Measurements from ENCODE around the gene GZF1.
"Not testable (repeated sequence)": the region's sequence is repeated elsewhere in the genome, so short reads cannot be mapped to it uniquely, and the experiment has no call there.

The GZF1 gene

DNA sequence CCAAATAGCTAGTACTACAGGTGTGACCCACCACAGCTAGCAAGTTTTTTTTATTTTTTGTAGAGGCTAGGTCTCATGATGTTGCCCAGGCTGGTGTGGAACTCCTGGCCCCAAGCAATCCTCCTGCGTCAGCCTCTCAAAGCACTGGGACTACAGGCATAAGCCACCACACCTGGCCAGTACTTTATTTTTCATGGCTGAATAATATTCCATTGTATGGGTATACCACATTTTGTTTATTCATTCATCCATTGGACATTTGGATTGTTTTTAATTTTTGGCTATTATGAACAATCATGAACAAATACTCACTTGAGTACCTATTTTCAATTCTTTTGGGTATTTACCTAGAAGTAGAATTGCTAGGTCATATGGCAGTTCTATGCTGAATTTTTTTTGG is 18.4 kb upstream of the GZF1 start:
- Histone ChIP-seq H3K27ac (ENCODE audit: low read depth, low read length) (no peak overlapping the region), H4K20me1 (ENCODE audit: control insufficient read depth, insufficient read depth, low read depth, low read length) (no peaks in the 10 kb centered on the region), H3K79me2 (ENCODE audit: control insufficient read depth, low read length) (peaks cover 5% of the 10 kb centered on the region), H3K4me1 (ENCODE audit: control insufficient read depth, low read length) (peaks cover 1% of the 10 kb centered on the region), H3K27me3 (ENCODE audit: control insufficient read depth, low read length) (no peaks in the 10 kb centered on the region), H3K4me2 (ENCODE audit: low read length) (no peak overlapping the region), H3K4me3 (ENCODE audit: low read length) (no peak overlapping the region), H3K9me3 (ENCODE audit: control insufficient read depth, insufficient read depth, low read length) (no peaks in the 10 kb centered on the region), H3F3A (ENCODE audit: control insufficient read depth, insufficient read depth) (no peaks in the 10 kb centered on the region), H3K36me3 (ENCODE audit: control insufficient read depth, low read length) (no peaks in the 10 kb centered on the region), H3K9me2 (replicated peaks; ENCODE audit: control insufficient read depth, low read length) (no peaks in the 10 kb centered on the region)
- TF ChIP-seq EZH2phosphoT487 (IDR thresholded peaks at IDR 0.05; ENCODE audit: borderline replicate concordance, low read length), result no peak
- TF ChIP-seq, protein P1, sequence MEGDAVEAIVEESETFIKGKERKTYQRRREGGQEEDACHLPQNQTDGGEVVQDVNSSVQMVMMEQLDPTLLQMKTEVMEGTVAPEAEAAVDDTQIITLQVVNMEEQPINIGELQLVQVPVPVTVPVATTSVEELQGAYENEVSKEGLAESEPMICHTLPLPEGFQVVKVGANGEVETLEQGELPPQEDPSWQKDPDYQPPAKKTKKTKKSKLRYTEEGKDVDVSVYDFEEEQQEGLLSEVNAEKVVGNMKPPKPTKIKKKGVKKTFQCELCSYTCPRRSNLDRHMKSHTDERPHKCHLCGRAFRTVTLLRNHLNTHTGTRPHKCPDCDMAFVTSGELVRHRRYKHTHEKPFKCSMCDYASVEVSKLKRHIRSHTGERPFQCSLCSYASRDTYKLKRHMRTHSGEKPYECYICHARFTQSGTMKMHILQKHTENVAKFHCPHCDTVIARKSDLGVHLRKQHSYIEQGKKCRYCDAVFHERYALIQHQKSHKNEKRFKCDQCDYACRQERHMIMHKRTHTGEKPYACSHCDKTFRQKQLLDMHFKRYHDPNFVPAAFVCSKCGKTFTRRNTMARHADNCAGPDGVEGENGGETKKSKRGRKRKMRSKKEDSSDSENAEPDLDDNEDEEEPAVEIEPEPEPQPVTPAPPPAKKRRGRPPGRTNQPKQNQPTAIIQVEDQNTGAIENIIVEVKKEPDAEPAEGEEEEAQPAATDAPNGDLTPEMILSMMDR (IDR thresholded peaks at IDR 0.05; ENCODE audit: low read depth, low read length, poor library complexity, severe bottlenecking), result no peak

DNA sequence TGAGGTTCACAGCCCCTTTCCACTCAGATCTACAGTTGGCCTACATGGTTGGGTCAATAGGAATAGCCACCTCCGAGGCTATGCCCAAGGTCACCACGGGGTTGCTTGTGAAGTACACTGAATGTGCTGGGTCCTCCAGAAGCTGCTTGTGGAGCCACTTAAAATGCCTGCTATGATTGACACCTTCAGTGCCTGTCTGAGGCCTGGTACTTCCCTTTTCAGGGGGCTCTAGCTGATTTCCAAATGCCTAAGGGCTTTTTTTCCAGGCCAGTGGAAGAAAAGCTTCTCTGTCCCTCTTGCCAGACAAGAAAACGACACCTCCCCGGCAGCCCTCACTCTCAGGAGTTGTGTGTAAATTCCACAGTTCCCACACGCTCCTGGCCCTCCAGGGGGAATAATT is 17.6 kb upstream of the GZF1 start:
- H3F3A ChIP-seq (ENCODE audit: control insufficient read depth, insufficient read depth), result no peaks in the 10 kb centered on the region
- H3K9me3 ChIP-seq (ENCODE audit: control insufficient read depth, insufficient read depth, low read length), result no peaks in the 10 kb centered on the region
- no peaks in the 10 kb centered on the region for H3K36me3 ChIP-seq (ENCODE audit: control insufficient read depth, low read length)
- H3K4me1 ChIP-seq (ENCODE audit: control insufficient read depth, low read length), result peaks cover 9% of the 10 kb centered on the region
- H3K4me3 ChIP-seq (ENCODE audit: low read length), result no peak overlapping the region
- TF ChIP-seq EZH2phosphoT487 (IDR thresholded peaks at IDR 0.05; ENCODE audit: borderline replicate concordance, low read length), result no peak
- TF ChIP-seq, protein P1 (IDR thresholded peaks at IDR 0.05; ENCODE audit: low read depth, low read length, poor library complexity, severe bottlenecking), result no peak
- no peaks in the 10 kb centered on the region for H3K9me2 ChIP-seq (replicated peaks; ENCODE audit: control insufficient read depth, low read length)
- H3K27ac ChIP-seq (ENCODE audit: low read depth, low read length), result no peak overlapping the region
- H3K79me2 ChIP-seq (ENCODE audit: control insufficient read depth, low read length), result peaks cover 13% of the 10 kb centered on the region
- no peaks in the 10 kb centered on the region for H3K27me3 ChIP-seq (ENCODE audit: control insufficient read depth, low read length)
- H3K4me2 ChIP-seq (ENCODE audit: low read length), result no peak overlapping the region
- no peaks in the 10 kb centered on the region for H4K20me1 ChIP-seq (ENCODE audit: control insufficient read depth, insufficient read depth, low read depth, low read length)

DNA sequence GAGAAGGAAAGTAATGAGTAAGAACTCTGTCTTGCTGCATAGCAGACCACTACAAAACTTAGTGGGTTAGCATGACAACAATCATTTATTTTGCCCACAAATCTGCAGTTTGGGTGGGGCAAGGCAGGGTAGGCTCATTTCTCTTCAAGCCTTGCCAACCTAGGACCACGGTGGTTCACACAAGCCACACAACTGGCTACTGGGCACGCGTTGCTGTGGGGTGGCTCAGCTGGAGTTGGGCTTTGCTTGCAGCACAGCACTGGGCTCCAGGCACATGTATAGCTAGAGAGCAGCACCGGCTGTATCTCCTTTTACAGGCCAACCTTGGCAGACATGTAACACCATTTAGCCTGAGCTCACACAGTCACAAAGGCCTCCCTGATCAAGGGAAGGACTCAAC is 16.0 kb upstream of the GZF1 start:
- Histone ChIP-seq H3K79me2 (ENCODE audit: control insufficient read depth, low read length) (peaks cover 20% of the 10 kb centered on the region), H3K4me1 (ENCODE audit: control insufficient read depth, low read length) (peaks cover 11% of the 10 kb centered on the region), H3K4me2 (ENCODE audit: low read length) (no peak overlapping the region), H3K27me3 (ENCODE audit: control insufficient read depth, low read length) (no peaks in the 10 kb centered on the region), H4K20me1 (ENCODE audit: control insufficient read depth, insufficient read depth, low read depth, low read length) (no peaks in the 10 kb centered on the region), H3K4me3 (ENCODE audit: low read length) (no peak overlapping the region), H3F3A (ENCODE audit: control insufficient read depth, insufficient read depth) (no peaks in the 10 kb centered on the region), H3K9me3 (ENCODE audit: control insufficient read depth, insufficient read depth, low read length) (no peaks in the 10 kb centered on the region), H3K9me2 (replicated peaks; ENCODE audit: control insufficient read depth, low read length) (no peaks in the 10 kb centered on the region), H3K36me3 (ENCODE audit: control insufficient read depth, low read length) (peaks cover 4% of the 10 kb centered on the region), H3K27ac (ENCODE audit: low read depth, low read length) (no peak overlapping the region)
- TF ChIP-seq, protein P1 (IDR thresholded peaks at IDR 0.05; ENCODE audit: low read depth, low read length, poor library complexity, severe bottlenecking), result no peak
- TF ChIP-seq EZH2phosphoT487 (IDR thresholded peaks at IDR 0.05; ENCODE audit: borderline replicate concordance, low read length), result no peak

DNA sequence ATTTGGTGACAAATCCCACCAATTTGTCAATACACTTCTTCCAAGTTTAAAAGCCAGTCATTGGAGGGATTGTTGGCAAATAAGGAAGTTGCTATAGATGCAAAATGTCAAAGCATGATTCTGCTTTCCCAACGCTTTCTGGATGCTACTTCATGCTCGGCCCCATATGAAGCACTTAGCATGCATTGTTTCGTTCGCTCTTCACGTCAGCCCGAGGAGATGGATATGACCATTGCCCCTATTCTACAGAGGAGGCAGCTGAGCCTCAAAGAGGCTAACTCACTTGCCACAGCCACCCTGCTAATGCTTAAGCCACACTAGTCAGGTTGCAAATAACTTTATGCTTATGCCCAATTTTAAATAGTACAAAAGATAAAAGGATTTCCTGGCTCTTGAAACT is 14.2 kb upstream of the GZF1 start:
- no peaks in the 10 kb centered on the region for H3F3A ChIP-seq (ENCODE audit: control insufficient read depth, insufficient read depth)

DNA sequence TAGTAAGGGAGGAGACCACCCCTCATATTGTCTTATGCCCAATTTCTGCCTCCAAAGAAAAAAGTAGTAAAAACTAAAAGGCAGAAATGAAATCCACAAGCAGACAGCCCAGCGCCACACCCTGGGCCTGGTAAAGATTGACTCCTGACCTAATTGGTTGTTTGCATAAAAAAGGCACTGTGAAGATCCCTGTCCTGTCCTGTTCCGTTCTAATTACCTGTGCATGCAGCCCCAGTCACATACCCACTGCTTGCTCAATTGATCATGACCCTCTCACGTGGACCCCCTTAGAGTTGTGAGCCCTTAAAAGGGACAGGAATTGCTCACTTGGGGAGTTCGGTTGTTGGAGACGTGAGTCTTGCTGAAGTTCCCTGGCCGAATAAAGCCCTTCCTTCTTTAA is 13.5 kb upstream of the GZF1 start:
- not testable (repeated sequence) for H4K20me1 ChIP-seq (ENCODE audit: control insufficient read depth, insufficient read depth, low read depth, low read length); H3F3A ChIP-seq (ENCODE audit: control insufficient read depth, insufficient read depth); H3K27ac ChIP-seq (ENCODE audit: low read depth, low read length); H3K27me3 ChIP-seq (ENCODE audit: control insufficient read depth, low read length); H3K9me3 ChIP-seq (ENCODE audit: control insufficient read depth, insufficient read depth, low read length); H3K9me2 ChIP-seq (replicated peaks; ENCODE audit: control insufficient read depth, low read length)
- peaks cover 20% of the 10 kb centered on the region for H3K36me3 ChIP-seq (ENCODE audit: control insufficient read depth, low read length)
- peaks cover 45% of the 10 kb centered on the region for H3K79me2 ChIP-seq (ENCODE audit: control insufficient read depth, low read length)
- peaks cover 24% of the 10 kb centered on the region for H3K4me1 ChIP-seq (ENCODE audit: control insufficient read depth, low read length)
- H3K4me3 ChIP-seq (ENCODE audit: low read length), result peak overlapping the region; percentile 92; the same call in 1 of the 2 replicates
- H3K4me2 ChIP-seq (ENCODE audit: low read length), result peak overlapping the region; percentile 97

More for the DNA sequence above, 14.2 kb upstream of the GZF1 start:
- TF ChIP-seq, protein P1 (IDR thresholded peaks at IDR 0.05; ENCODE audit: low read depth, low read length, poor library complexity, severe bottlenecking), result no peak
- no peak for TF ChIP-seq EZH2phosphoT487 (IDR thresholded peaks at IDR 0.05; ENCODE audit: borderline replicate concordance, low read length)
- H4K20me1 ChIP-seq (ENCODE audit: control insufficient read depth, insufficient read depth, low read depth, low read length), result peaks cover 7% of the 10 kb centered on the region
- H3K4me1 ChIP-seq (ENCODE audit: control insufficient read depth, low read length), result peaks cover 21% of the 10 kb centered on the region
- no peaks in the 10 kb centered on the region for H3K9me3 ChIP-seq (ENCODE audit: control insufficient read depth, insufficient read depth, low read length)
- H3K27me3 ChIP-seq (ENCODE audit: control insufficient read depth, low read length), result no peaks in the 10 kb centered on the region
- no peaks in the 10 kb centered on the region for H3K9me2 ChIP-seq (replicated peaks; ENCODE audit: control insufficient read depth, low read length)
- H3K36me3 ChIP-seq (ENCODE audit: control insufficient read depth, low read length), result peaks cover 13% of the 10 kb centered on the region
- no peak overlapping the region for H3K4me3 ChIP-seq (ENCODE audit: low read length)
- peaks cover 37% of the 10 kb centered on the region for H3K79me2 ChIP-seq (ENCODE audit: control insufficient read depth, low read length)
- no peak overlapping the region for H3K4me2 ChIP-seq (ENCODE audit: low read length)
- H3K27ac ChIP-seq (ENCODE audit: low read depth, low read length), result no peak overlapping the region

Measured in DOHH2 (cell line).